GM18517 (cell line): ENCODE data around the gene ACTG1.

Experiments used
- ATAC-seq: cut with Tn5 transposase; IDR thresholded peaks from one replicate; pipeline ENCODE4 v1.9.1; 2021; ENCODE audit warnings: mild to moderate bottlenecking, moderate library complexity; ENCODE audit not compliant: unreplicated experiment

The ACTG1 gene

GRCh38 chr17:81466564-81467472, 45.8 kb downstream of the ACTG1 start:
- no peak for ATAC-seq

- ATAC-seq = no peak
Observed at GRCh38 chr17:81465910-81466309, 46.7 kb downstream of the ACTG1 start.

GRCh38 chr17:81464586-81464985, 48.0 kb downstream of the ACTG1 start:
- no peak for ATAC-seq

GRCh38 chr17:81463506-81463905, 49.1 kb downstream of the ACTG1 start:
- no peak for ATAC-seq

GRCh38 chr17:81462506-81463125, 50.0 kb downstream of the ACTG1 start:
- ATAC-seq = no peak

GRCh38 chr17:81461607-81462500, 50.7 kb downstream of the ACTG1 start:
- ATAC-seq = no peak

GRCh38 chr17:81460856-81461460, 51.6 kb downstream of the ACTG1 start:
- ATAC-seq = no peak
